MM.1S (cell line): ENCODE results near the gene SGCD.

ENCODE experiments used
- CTCF ChIP-seq: fragments of 300-600 bp; sonication (generic); IDR thresholded peaks from 2 replicates; pipeline ENCODE4 v1.5.1; 2016; ENCODE audit warnings: antibody characterized with exemption, low read length, mixed read lengths
- EZH2 ChIP-seq: fragments of 300-600 bp; sonication (generic); optimal IDR thresholded peaks from 2 replicates; pipeline ENCODE3; 2017; ENCODE audit warnings: low read depth, mild to moderate bottlenecking, antibody characterized with exemption, low read length, mixed read lengths

- no peak for TF ChIP-seq CTCF
- no peak for TF ChIP-seq EZH2
Observed at GRCh38 chr5:156802501-156802900, 475.5 kb downstream of the SGCD start.
